ENCODE measurements around the gene MAP4K4. TPM values are rescaled to one million over a fixed set of nuclear protein-coding genes. Genes with fewer than 3 reads are reported as not detected.

Gene MAP4K4
- total RNA-seq, 2 donors from 2014 or later = 60.1 to 147 TPM

GRCh38 chr2:101753720-101754490, 56.4 kb downstream of the MAP4K4 start:
- Histone ChIP-seq H3K27me3 (replicated peaks; ENCODE audit: insufficient read depth) (no peaks in the 10 kb centered on the region), H3K27ac (peak overlapping the region in 1 of 2 donors; percentile 48), H3K4me3 (no peak overlapping the region), H3K4me1 (ENCODE audit: control insufficient read depth in 1 of 2, low read depth in 2 of 2) (peaks cover 47 to 65% of the 10 kb centered on the region in 2 donors), H3K36me3 (no peaks in the 10 kb centered on the region), H3K9me3 (no peaks in the 10 kb centered on the region)
- DNase-seq (ENCODE audit: low spot score) (no peak), ATAC-seq (ENCODE audit: insufficient number of reproducible peaks, low FRiP score, low read depth) (no peak)
- TF ChIP-seq CTCF (IDR thresholded peaks at IDR 0.05) = no peak

GRCh38 chr2:101754618-101755017, 57.1 kb downstream of the MAP4K4 start:
- Histone ChIP-seq H3K4me1 (ENCODE audit: control insufficient read depth in 1 of 2, low read depth in 2 of 2) (peaks cover 47 to 66% of the 10 kb centered on the region in 2 donors), H3K9me3 (no peaks in the 10 kb centered on the region), H3K27ac (peak overlapping the region in 1 of 2 donors; percentile 48), H3K4me3 (no peak overlapping the region), H3K27me3 (replicated peaks; ENCODE audit: insufficient read depth) (no peaks in the 10 kb centered on the region), H3K36me3 (no peaks in the 10 kb centered on the region)
- ATAC-seq (ENCODE audit: insufficient number of reproducible peaks, low FRiP score, low read depth) (no peak), DNase-seq (ENCODE audit: low spot score) (no peak)
- no peak for TF ChIP-seq CTCF (IDR thresholded peaks at IDR 0.05)

- DNase-seq (ENCODE audit: low spot score) (no peak), ATAC-seq (ENCODE audit: insufficient number of reproducible peaks, low FRiP score, low read depth) (no peak)
- no peak for TF ChIP-seq CTCF (IDR thresholded peaks at IDR 0.05)
- Histone ChIP-seq H3K4me3 (no peak overlapping the region), H3K27ac (no peak overlapping the region), H3K9me3 (no peaks in the 10 kb centered on the region), H3K36me3 (no peaks in the 10 kb centered on the region), H3K27me3 (replicated peaks; ENCODE audit: insufficient read depth) (no peaks in the 10 kb centered on the region), H3K4me1 (ENCODE audit: control insufficient read depth in 1 of 2, low read depth in 2 of 2) (peaks cover 42 to 76% of the 10 kb centered on the region in 2 donors)
Observed at GRCh38 chr2:101756266-101756665, 58.8 kb downstream of the MAP4K4 start.

- Histone ChIP-seq H3K4me3 (no peak overlapping the region), H3K9me3 (no peaks in the 10 kb centered on the region), H3K4me1 (ENCODE audit: control insufficient read depth in 1 of 2, low read depth in 2 of 2) (peaks cover 39 to 76% of the 10 kb centered on the region in 2 donors), H3K36me3 (no peaks in the 10 kb centered on the region), H3K27ac (no peak overlapping the region), H3K27me3 (replicated peaks; ENCODE audit: insufficient read depth) (no peaks in the 10 kb centered on the region)
- TF ChIP-seq CTCF (IDR thresholded peaks at IDR 0.05) = no peak
- no peak for DNase-seq (ENCODE audit: low spot score)
- ATAC-seq (ENCODE audit: insufficient number of reproducible peaks, low FRiP score, low read depth) = no peak
Observed at GRCh38 chr2:101758001-101758400, 60.5 kb downstream of the MAP4K4 start.

DNA sequence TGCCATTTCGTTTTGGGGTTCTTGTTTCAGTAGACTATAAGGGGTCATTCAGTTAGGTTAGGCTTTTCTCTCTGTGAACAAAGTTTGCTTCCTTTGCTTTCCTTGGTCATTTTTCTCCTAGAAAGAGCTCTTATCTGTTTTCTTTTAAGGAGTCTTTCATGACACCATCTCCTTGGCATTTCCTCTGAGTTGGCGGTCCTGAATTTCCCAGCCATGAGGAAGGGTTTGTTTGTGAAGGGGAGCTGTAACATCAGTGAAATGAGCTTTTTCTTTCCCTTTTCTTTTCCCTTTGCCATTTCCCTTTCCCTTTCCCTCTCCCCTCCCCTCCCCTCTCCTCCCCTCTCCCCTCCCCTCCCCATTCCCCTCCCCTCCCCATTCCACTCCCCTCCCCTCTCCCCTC, 61.7 kb downstream of the MAP4K4 start:
- peak; percentile 23 for DNase-seq (ENCODE audit: low spot score)
- Histone ChIP-seq H3K4me3 (peak overlapping the region; percentile 31), H3K36me3 (no peaks in the 10 kb centered on the region), H3K27ac (peak overlapping the region; percentile 49 to 62), H3K4me1 (ENCODE audit: control insufficient read depth in 1 of 2, low read depth in 2 of 2) (peaks cover 38 to 76% of the 10 kb centered on the region in 2 donors), H3K9me3 (no peaks in the 10 kb centered on the region), H3K27me3 (replicated peaks; ENCODE audit: insufficient read depth) (no peaks in the 10 kb centered on the region)
- peak; percentile 81 for ATAC-seq (ENCODE audit: insufficient number of reproducible peaks, low FRiP score, low read depth)
- no peak for TF ChIP-seq CTCF (IDR thresholded peaks at IDR 0.05)
